Activated naive CD4-positive, alpha-beta T cell treated with anti-CD3 and anti-CD28 coated beads for 36 hours (primary cell): ENCODE data around the gene EIF4EBP2. TPM values are rescaled to one million over a fixed set of nuclear protein-coding genes. Genes with fewer than 3 reads are reported as not detected.

Experiments used
- CTCF ChIA-PET: fragments of 350-600 bp; sonication (Branson Sonifier 250); formaldehyde crosslinking; loops from one replicate; lab custom pipeline; 2021; ENCODE audit warnings: antibody characterized with exemption; lab: Charles Lee
- DNase-seq: peaks from one replicate; pipeline ENCODE4 v3.0.0-alpha.2; 2020
- H3K27ac Mint-ChIP-seq: one replicate; pipeline ENCODE4 v1.8.0; 2021; ENCODE audit warnings: mild to moderate bottlenecking, mixed read lengths
- H3K27me3 Mint-ChIP-seq: one replicate; pipeline ENCODE4 v1.8.0; 2021; ENCODE audit warnings: low read depth, mixed read lengths
- H3K36me3 Mint-ChIP-seq: one replicate; pipeline ENCODE4 v1.8.0; 2021; ENCODE audit warnings: low read depth, mixed read lengths
- H3K4me1 Mint-ChIP-seq: one replicate; pipeline ENCODE4 v1.8.0; 2021; ENCODE audit warnings: low read depth, mixed read lengths
- H3K4me3 Mint-ChIP-seq: one replicate; pipeline ENCODE4 v1.8.0; 2021; ENCODE audit warnings: mild to moderate bottlenecking, moderate library complexity, mixed read lengths
- H3K9me3 Mint-ChIP-seq: one replicate; pipeline ENCODE4 v1.8.0; 2021; ENCODE audit warnings: mixed read lengths
- intact Hi-C: fragments of 100-400 bp; cut with micrococcal nuclease; formaldehyde crosslinking; loops from one replicate; pipeline ENCODE4 v1.15.1; 2023
- total RNA-seq, 2 experiments: library from RNA; stranded (reverse); gene quantifications; one replicate each; pipeline ENCODE4 v1.2.3, GENCODE V29; 2021

Gene EIF4EBP2
- total RNA-seq, 2 experiments from 2014 or later: 20.0 to 21.0 TPM

DNA sequence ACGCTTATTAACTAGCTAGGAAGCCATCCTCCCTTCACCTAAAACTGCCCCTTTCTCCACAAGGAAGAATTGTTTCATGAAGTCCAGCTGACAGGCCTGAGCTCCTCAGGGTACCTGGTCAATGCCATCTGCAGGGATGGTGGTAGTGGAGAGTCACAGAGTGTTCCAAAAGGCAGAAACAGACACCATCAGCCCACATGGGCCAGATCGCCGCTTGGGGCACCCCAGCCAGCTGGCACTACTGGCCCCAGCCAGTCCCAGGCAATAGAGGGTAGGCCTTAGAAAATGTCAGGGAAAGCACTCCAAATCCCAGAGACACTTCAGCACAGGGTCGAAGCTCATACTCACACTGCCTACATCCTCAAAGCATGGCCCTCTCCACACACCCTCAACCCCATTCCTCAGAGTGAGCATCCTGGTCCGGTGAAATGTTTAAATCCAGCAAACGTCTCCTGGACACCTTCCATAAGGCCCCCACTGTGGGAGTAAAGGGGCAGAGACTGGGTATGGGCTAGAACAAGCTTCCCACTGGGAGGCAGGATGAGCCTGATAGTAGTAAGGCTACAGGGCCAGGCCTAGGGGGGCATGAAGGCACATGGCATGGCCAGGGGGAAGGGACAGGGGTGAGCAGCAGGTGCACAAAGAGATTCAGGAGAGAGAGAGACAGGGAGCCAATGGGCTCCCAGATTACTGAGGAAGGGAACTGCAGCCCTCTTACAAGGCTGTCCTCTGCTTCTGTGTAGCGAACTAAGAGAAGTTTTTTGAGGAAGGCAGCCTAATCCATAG is 23.4 kb upstream of the EIF4EBP2 start:
- Mint-ChIP-seq H3K27ac (no peak overlapping the region), H3K9me3 (peaks cover 4% of the 10 kb centered on the region), H3K36me3 (no peaks in the 10 kb centered on the region), H3K4me1 (peaks cover 9% of the 10 kb centered on the region), H3K4me3 (peak overlapping the region; percentile 84), H3K27me3 (peaks cover 2% of the 10 kb centered on the region)
- CTCF ChIA-PET: interaction anchor here (0.6 to 2.7 kb wide), 10 partner anchors 9 to 202 kb away, joined by 3 to 11 read pairs (median 4); no protein-coding TSS in a partner anchor
- DNase-seq: no peak
- intact Hi-C loops: loop anchor here (10.0 kb wide), 1 partner anchor 374 kb away; no protein-coding TSS in a partner anchor

- H3K9me3 Mint-ChIP-seq: peaks cover 4% of the 10 kb centered on the region
- no peak overlapping the region for H3K27ac Mint-ChIP-seq
- H3K27me3 Mint-ChIP-seq: peaks cover 2% of the 10 kb centered on the region
- CTCF ChIA-PET: interaction anchor here (0.8 to 1.6 kb wide), 6 partner anchors 20 to 145 kb away, joined by 3 to 4 read pairs (median 4); no protein-coding TSS in a partner anchor
- peaks cover 10% of the 10 kb centered on the region for H3K4me1 Mint-ChIP-seq
- peak overlapping the region; percentile 84 for H3K4me3 Mint-ChIP-seq
- intact Hi-C loops: loop anchor here (1.0 to 10.0 kb wide), 5 partner anchors 23 to 373 kb away; partner anchors contain the start of genes EIF4EBP2, PPA1, SAR1A and TYSND1
- DNase-seq: peak; percentile 42
- no peaks in the 10 kb centered on the region for H3K36me3 Mint-ChIP-seq
These were observed 22.2 kb upstream of the EIF4EBP2 start for GRCh38 chr10:70381471-70382421.

DNA sequence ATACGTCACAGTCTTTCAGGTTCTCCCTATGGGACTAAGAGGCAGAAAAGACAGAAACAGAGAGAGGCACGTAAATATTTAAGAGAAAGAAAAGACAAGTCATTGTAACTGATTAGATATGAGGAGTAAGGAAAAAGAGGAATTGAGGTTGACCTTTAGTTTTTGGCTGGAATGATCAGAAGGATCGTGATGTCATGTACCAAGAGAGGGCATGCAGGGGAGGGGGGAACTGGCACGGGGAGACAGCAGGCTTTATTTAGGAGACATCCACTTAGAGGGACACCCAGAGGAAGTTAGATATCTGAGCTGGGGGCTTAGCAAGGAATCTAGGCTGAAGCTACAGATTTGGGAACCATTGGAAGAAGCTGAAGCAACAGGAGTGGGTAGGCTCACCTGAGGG is 12.3 kb upstream of the EIF4EBP2 start:
- H3K4me1 Mint-ChIP-seq: peaks cover 6% of the 10 kb centered on the region
- DNase-seq: no peak
- H3K27ac Mint-ChIP-seq: no peak overlapping the region
- CTCF ChIA-PET: interaction anchor here (0.5 to 0.9 kb wide), 3 partner anchors 12 to 246 kb away, joined by 3 to 5 read pairs (median 4); no protein-coding TSS in a partner anchor
- no peaks in the 10 kb centered on the region for H3K36me3 Mint-ChIP-seq
- intact Hi-C loops: no loop called here
- peaks cover 12% of the 10 kb centered on the region for H3K27me3 Mint-ChIP-seq
- no peaks in the 10 kb centered on the region for H3K9me3 Mint-ChIP-seq
- no peak overlapping the region for H3K4me3 Mint-ChIP-seq

GRCh38 chr10:70396140-70396539 is 7.8 kb upstream of the EIF4EBP2 start:
- DNase-seq: no peak
- no peak overlapping the region for H3K4me3 Mint-ChIP-seq
- intact Hi-C loops: no loop called here
- no peaks in the 10 kb centered on the region for H3K4me1 Mint-ChIP-seq
- no peaks in the 10 kb centered on the region for H3K9me3 Mint-ChIP-seq
- no peak overlapping the region for H3K27ac Mint-ChIP-seq
- peaks cover 4% of the 10 kb centered on the region for H3K27me3 Mint-ChIP-seq
- CTCF ChIA-PET: interaction anchor here (1.1 to 1.6 kb wide), 2 partner anchors 17 to 22 kb away, joined by 3 read pairs; no protein-coding TSS in a partner anchor
- H3K36me3 Mint-ChIP-seq: no peaks in the 10 kb centered on the region

- no peaks in the 10 kb centered on the region for H3K27me3 Mint-ChIP-seq
- H3K36me3 Mint-ChIP-seq: no peaks in the 10 kb centered on the region
- no peak overlapping the region for H3K4me3 Mint-ChIP-seq
- no peak for DNase-seq
- no peaks in the 10 kb centered on the region for H3K9me3 Mint-ChIP-seq
- H3K27ac Mint-ChIP-seq: no peak overlapping the region
- intact Hi-C loops: no loop called here
- CTCF ChIA-PET: interaction anchor here (1.3 kb wide), 1 partner anchor 10 kb away, joined by 12 read pairs; no protein-coding TSS in a partner anchor
- peaks cover 9% of the 10 kb centered on the region for H3K4me1 Mint-ChIP-seq
These were observed 4.8 kb upstream of the EIF4EBP2 start for GRCh38 chr10:70399177-70399576.

DNA sequence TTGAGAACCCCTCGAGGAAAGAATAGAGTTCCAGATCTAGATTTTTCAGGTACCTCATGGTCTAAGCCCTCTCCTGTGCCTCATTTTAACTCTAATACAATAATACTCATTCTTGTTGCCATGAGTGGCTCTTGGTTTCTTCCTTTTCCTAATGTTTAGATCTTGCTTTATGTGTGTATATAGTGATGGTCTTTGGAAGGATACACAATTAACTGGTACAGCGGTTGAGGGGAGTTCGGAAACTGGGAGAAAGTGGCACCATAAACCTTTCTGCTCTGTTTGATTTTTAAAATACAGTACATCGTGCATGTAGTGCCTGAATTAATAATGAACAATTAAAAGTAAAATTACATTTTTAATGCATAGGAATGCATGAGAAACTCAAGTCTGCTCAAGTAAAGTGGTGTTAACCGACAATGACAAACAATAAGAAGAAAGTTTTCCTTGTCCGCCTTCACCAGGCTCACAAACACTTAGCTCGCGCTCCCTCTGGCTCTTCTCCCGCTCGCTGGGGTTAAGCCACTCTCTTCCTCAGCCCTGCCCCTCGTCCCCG is 386 bp upstream of the EIF4EBP2 start:
- peaks cover 5% of the 10 kb centered on the region for H3K36me3 Mint-ChIP-seq
- peaks cover 30% of the 10 kb centered on the region for H3K4me1 Mint-ChIP-seq
- H3K9me3 Mint-ChIP-seq: no peaks in the 10 kb centered on the region
- no peak for DNase-seq
- peak overlapping the region; percentile 98 for H3K4me3 Mint-ChIP-seq
- no peaks in the 10 kb centered on the region for H3K27me3 Mint-ChIP-seq
- intact Hi-C loops: loop anchor here (1.0 to 5.0 kb wide), 8 partner anchors 16 to 417 kb away; partner anchors contain the start of genes LRRC20, PPA1 and TYSND1
- peak overlapping the region; percentile 64 for H3K27ac Mint-ChIP-seq
- CTCF ChIA-PET: interaction anchor here (0.7 to 1.6 kb wide), 4 partner anchors 19 to 74 kb away, joined by 3 to 6 read pairs (median 4); no protein-coding TSS in a partner anchor

- H3K9me3 Mint-ChIP-seq: no peaks in the 10 kb centered on the region
- CTCF ChIA-PET: interaction anchor here (0.7 to 2.2 kb wide), 6 partner anchors 9 to 56 kb away, joined by 3 to 7 read pairs (median 4); no protein-coding TSS in a partner anchor
- no peaks in the 10 kb centered on the region for H3K27me3 Mint-ChIP-seq
- peak overlapping the region; percentile 98 for H3K4me3 Mint-ChIP-seq
- no peak for DNase-seq
- H3K27ac Mint-ChIP-seq: peak overlapping the region; percentile 90
- H3K36me3 Mint-ChIP-seq: peaks cover 11% of the 10 kb centered on the region
- H3K4me1 Mint-ChIP-seq: peaks cover 40% of the 10 kb centered on the region
- intact Hi-C loops: loop anchor here (1.0 to 5.0 kb wide), 6 partner anchors 13 to 412 kb away; partner anchors contain the start of genes LRRC20 and PPA1
These were observed 767 bp downstream of the EIF4EBP2 start for GRCh38 chr10:70404787-70405036.

GRCh38 chr10:70405037-70405824 is 1.3 kb downstream of the EIF4EBP2 start:
- CTCF ChIA-PET: interaction anchor here (0.6 to 2.2 kb wide), 6 partner anchors 9 to 536 kb away, joined by 3 to 7 read pairs (median 4); no protein-coding TSS in a partner anchor
- intact Hi-C loops: loop anchor here (1.0 kb wide), 1 partner anchor 12 kb away; no protein-coding TSS in a partner anchor
- H3K9me3 Mint-ChIP-seq: no peaks in the 10 kb centered on the region

DNA sequence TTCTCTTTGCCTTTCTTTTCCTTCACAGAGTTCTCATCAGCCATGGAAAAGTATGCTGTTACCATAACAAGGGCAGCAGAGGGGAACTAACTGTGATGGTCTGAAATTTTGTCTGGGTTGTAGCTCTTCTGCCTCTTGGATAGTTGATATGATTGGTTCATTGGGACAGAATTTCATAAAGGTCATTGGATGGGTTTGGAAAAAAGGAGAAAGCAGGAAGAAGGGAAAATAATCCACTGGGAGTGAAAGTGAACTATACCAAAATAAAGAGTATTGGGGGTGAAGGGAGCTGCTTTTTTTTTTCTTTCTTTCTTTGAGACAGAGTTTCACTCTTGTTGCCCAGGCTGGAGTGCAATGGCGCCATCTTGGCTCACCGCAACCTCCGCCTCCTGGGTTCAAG is 5.8 kb downstream of the EIF4EBP2 start:
- peaks cover 16% of the 10 kb centered on the region for H3K36me3 Mint-ChIP-seq
- H3K4me1 Mint-ChIP-seq: peaks cover 57% of the 10 kb centered on the region
- intact Hi-C loops: no loop called here

More at GRCh38 chr10:70405037-70405824, 1.3 kb downstream of the EIF4EBP2 start:
- Mint-ChIP-seq H3K27me3 (no peaks in the 10 kb centered on the region), H3K4me3 (peak overlapping the region; percentile 98), H3K4me1 (peaks cover 42% of the 10 kb centered on the region), H3K36me3 (peaks cover 13% of the 10 kb centered on the region), H3K27ac (peak overlapping the region; percentile 90)
- peak; percentile 44 for DNase-seq

DNA sequence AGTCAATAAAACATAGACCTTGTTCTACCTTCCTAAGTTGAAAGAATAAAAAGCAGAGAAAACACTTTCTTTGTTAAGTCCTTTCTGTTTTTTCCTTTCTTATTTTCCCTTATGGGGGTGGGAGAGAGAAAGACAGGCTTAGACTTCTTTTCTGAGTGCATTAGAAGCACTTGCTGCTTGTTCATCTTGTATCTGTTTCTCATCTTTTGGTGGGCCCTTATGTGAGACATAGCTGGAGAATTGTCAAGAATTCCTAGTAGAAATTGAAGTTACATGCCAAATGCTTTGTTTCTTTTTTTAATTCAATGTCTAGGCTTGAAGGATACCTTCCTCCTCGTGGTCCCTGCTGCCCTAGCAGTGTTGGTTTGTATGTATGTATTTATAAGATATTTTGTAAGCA is 6.7 kb downstream of the EIF4EBP2 start:
- no peak for DNase-seq
- Mint-ChIP-seq H3K9me3 (no peaks in the 10 kb centered on the region), H3K27ac (no peak overlapping the region), H3K4me1 (peaks cover 55% of the 10 kb centered on the region), H3K36me3 (peaks cover 15% of the 10 kb centered on the region), H3K4me3 (no peak overlapping the region), H3K27me3 (no peaks in the 10 kb centered on the region)
- intact Hi-C loops: no loop called here
- CTCF ChIA-PET: no interaction called here

More for the DNA sequence above, 5.8 kb downstream of the EIF4EBP2 start:
- no peak for DNase-seq
- Mint-ChIP-seq H3K27ac (no peak overlapping the region), H3K27me3 (no peaks in the 10 kb centered on the region), H3K9me3 (no peaks in the 10 kb centered on the region), H3K4me3 (no peak overlapping the region)
- CTCF ChIA-PET: interaction anchor here (0.7 to 1.4 kb wide), 2 partner anchors 51 to 1624 kb away, joined by 4 to 6 read pairs; no protein-coding TSS in a partner anchor

DNA sequence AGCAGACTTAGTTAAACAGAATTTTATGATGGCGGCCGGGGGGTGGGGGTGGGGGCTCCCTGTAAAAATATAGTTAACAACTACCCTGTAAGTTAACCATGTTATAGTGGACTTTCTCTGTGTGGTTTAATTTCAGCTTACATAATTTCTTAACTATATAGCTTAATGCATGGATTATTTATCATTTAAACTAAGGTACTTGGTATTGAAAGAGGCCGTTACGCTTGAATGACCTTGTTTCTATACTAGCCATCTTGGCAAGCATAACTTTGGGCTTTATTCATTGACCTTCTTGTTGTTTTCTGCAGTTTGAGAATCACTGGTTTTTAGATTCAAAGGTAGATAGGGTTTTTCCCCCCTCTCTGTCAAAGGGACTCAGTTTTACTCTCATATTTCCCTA is 8.4 kb downstream of the EIF4EBP2 start:
- intact Hi-C loops: no loop called here
- Mint-ChIP-seq H3K4me1 (peaks cover 55% of the 10 kb centered on the region), H3K36me3 (peaks cover 17% of the 10 kb centered on the region), H3K9me3 (no peaks in the 10 kb centered on the region), H3K4me3 (no peak overlapping the region), H3K27me3 (no peaks in the 10 kb centered on the region), H3K27ac (no peak overlapping the region)
- DNase-seq: no peak
- CTCF ChIA-PET: interaction anchor here (0.7 to 1.2 kb wide), 2 partner anchors 14 to 31 kb away, joined by 3 read pairs; no protein-coding TSS in a partner anchor
